GM12892 (cell line): ENCODE data around the gene KCNN2.

Experiments used
- POLR2A ChIP-seq: IDR thresholded peaks from 2 replicates; pipeline ENCODE4 v1.6.1; 2011; ENCODE audit warnings: low read depth, low read length, control low read depth
- POLR2AphosphoS5 ChIP-seq: IDR thresholded peaks from 2 replicates; pipeline ENCODE4 v1.6.1; 2011; ENCODE audit warnings: low read depth, low read length, control low read depth
- TAF1 ChIP-seq: IDR thresholded peaks from 2 replicates; pipeline ENCODE4 v1.6.1; 2011; ENCODE audit warnings: low read depth, mild to moderate bottlenecking, control low read depth, low read length, borderline replicate concordance

- TF ChIP-seq POLR2A (no peak), POLR2AphosphoS5 (no peak), TAF1 (no peak)
Measured at GRCh38 chr5:114367029-114367428, 5.2 kb downstream of the KCNN2 start.
